ENCODE measurements around the gene RPTOR.

The RPTOR gene

DNA sequence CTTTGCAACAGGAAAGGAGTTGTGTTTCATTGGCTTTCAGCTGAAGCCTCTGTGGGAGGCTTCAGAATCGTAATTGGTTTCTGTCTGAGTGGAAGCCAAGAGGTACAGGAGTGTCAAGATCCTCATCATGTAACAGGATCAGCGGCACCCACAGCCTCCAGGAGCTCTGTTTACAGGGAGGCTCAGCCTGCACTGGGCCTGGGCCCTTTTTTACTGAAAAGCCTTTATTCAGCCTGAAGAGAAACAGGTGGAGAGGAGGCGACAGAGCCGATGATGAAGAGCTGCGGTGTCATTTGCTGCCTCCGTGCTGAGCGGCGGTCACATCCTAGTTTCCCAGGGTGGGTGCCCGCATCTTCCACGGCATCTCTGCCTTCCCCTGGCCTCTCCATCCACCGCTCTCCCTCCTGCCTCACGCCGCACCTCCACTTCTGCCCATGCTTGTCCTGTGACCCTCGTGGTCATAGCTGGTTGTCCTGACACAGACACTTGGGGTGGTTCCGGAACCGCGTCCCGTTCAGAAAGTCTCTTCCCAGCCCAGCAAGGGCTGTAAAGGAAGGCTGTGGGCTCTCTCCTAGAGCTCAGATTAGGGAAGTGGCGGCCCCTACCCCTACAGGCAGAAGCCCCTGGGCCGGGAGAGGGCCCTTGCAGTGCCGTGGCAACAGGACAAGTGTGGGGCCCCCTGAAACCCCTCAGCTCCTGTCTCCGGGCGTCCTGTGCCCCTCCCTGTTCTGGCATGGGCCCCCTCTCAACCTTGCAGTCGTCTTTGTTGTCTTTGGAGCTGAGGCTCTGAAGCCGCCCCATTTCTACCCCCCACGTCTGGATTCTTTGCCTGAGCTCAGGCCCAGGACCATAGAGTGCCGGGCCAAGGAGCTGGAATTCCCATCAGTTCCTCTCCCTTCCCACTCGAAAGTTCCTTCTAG, 393.1 kb downstream of the RPTOR start:
- no peak for TF ChIP-seq ESRRG (CRISPR knock-in tag; IDR thresholded peaks at IDR 0.05)
- ATAC-seq, result no peak

DNA sequence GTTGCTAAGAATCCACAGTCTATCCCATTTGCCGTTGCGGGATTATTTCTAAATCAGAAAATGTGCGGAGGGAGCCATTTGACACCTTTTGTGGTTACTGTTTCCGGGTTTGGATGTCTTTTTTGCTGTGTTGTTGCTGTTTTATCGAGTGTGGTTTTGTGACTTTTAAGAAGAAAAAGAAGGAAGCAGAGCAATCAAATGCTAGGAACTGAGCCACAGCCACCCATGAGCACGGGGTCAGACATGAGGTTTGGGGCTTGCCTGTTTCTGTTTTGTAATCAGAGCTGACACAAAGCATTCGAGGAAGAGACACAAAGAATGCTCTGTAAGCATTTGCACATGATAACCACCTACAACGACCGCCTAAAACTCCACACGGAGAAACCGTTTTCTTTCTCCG, 393.9 kb downstream of the RPTOR start:
- ATAC-seq, result no peak
- TF ChIP-seq OSR1 (CRISPR knock-in tag; IDR thresholded peaks at IDR 0.05), result no peak
- TF ChIP-seq PPARA (CRISPR knock-in tag; IDR thresholded peaks at IDR 0.05; ENCODE audit: borderline replicate concordance), result no peak

DNA sequence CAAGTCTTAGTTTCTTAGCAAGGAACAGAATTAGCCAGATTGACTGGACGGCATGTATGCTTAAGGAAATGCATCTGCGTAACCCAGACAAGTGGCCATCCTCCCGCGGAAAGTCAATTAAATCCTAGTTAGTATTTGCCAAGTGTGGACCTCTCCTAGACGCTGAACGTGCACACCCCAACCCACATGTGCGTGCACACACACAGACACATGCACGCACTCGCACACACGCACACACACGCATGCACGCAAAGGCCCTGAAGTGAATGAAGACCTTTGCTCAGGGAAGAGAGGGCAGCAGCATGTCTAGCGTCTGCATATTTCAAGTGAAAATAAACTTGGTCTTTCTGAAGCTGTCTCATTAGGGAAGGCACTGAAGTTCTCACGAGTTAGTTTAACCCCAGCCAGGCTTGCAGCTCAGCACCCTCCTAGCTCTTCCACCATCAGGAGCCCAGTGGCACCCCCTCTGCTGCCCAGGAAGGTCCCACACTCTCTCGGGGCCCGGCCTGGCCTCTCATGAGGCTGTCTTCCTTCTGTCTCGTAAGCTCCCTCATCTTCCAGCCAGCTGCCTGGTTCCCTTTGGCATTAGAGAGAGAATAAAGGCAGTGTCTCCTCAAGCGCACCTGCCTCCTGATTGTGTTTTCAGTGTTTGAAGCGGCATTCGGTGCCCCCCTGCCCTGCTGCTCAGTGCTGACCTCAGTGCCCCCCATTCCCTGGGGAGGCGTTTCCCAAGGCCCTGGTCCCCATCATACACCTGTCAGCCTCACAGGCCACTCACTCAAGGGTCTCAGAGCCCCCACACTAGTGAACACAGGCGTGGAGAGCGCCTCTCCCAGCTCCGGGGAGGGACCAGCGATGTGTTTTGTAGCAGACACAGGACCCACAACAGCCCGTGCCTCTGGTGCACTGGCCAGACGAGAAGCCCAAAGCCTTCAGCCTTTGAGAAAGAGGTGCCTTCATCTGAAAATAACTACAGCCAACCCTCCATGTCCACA, 394.8 kb downstream of the RPTOR start:
- ATAC-seq, result no peak
- no peak for TF ChIP-seq PPARA (CRISPR knock-in tag; IDR thresholded peaks at IDR 0.05; ENCODE audit: borderline replicate concordance)
- no peak for TF ChIP-seq ZNF565 (CRISPR knock-in tag; conservative IDR thresholded peaks at IDR 0.05; ENCODE audit: low read depth)
- TF ChIP-seq TOX (CRISPR knock-in tag; IDR thresholded peaks at IDR 0.05; ENCODE audit: borderline replicate concordance), result no peak
- TF ChIP-seq, protein P1, sequence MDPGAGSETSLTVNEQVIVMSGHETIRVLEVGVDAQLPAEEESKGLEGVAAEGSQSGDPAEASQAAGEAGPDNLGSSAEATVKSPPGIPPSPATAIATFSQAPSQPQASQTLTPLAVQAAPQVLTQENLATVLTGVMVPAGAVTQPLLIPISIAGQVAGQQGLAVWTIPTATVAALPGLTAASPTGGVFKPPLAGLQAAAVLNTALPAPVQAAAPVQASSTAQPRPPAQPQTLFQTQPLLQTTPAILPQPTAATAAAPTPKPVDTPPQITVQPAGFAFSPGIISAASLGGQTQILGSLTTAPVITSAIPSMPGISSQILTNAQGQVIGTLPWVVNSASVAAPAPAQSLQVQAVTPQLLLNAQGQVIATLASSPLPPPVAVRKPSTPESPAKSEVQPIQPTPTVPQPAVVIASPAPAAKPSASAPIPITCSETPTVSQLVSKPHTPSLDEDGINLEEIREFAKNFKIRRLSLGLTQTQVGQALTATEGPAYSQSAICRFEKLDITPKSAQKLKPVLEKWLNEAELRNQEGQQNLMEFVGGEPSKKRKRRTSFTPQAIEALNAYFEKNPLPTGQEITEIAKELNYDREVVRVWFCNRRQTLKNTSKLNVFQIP (CRISPR knock-in tag; IDR thresholded peaks at IDR 0.05; ENCODE audit: borderline replicate concordance, low read depth), result no peak
- TF ChIP-seq RARB (CRISPR knock-in tag; IDR thresholded peaks at IDR 0.05), result no peak
- TF ChIP-seq, protein P2, sequence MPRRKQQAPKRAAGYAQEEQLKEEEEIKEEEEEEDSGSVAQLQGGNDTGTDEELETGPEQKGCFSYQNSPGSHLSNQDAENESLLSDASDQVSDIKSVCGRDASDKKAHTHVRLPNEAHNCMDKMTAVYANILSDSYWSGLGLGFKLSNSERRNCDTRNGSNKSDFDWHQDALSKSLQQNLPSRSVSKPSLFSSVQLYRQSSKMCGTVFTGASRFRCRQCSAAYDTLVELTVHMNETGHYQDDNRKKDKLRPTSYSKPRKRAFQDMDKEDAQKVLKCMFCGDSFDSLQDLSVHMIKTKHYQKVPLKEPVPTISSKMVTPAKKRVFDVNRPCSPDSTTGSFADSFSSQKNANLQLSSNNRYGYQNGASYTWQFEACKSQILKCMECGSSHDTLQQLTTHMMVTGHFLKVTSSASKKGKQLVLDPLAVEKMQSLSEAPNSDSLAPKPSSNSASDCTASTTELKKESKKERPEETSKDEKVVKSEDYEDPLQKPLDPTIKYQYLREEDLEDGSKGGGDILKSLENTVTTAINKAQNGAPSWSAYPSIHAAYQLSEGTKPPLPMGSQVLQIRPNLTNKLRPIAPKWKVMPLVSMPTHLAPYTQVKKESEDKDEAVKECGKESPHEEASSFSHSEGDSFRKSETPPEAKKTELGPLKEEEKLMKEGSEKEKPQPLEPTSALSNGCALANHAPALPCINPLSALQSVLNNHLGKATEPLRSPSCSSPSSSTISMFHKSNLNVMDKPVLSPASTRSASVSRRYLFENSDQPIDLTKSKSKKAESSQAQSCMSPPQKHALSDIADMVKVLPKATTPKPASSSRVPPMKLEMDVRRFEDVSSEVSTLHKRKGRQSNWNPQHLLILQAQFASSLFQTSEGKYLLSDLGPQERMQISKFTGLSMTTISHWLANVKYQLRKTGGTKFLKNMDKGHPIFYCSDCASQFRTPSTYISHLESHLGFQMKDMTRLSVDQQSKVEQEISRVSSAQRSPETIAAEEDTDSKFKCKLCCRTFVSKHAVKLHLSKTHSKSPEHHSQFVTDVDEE (CRISPR knock-in tag; IDR thresholded peaks at IDR 0.05), result no peak
- TF ChIP-seq, protein P3, sequence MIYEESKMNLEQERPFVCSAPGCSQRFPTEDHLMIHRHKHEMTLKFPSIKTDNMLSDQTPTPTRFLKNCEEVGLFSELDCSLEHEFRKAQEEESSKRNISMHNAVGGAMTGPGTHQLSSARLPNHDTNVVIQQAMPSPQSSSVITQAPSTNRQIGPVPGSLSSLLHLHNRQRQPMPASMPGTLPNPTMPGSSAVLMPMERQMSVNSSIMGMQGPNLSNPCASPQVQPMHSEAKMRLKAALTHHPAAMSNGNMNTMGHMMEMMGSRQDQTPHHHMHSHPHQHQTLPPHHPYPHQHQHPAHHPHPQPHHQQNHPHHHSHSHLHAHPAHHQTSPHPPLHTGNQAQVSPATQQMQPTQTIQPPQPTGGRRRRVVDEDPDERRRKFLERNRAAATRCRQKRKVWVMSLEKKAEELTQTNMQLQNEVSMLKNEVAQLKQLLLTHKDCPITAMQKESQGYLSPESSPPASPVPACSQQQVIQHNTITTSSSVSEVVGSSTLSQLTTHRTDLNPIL (CRISPR knock-in tag; IDR thresholded peaks at IDR 0.05; ENCODE audit: low read depth), result no peak
- TF ChIP-seq ZFP30 (CRISPR knock-in tag; IDR thresholded peaks at IDR 0.05), result no peak
- TF ChIP-seq ZNF8 (CRISPR knock-in tag; IDR thresholded peaks at IDR 0.05), result no peak
- no peak for TF ChIP-seq TCF4 (CRISPR knock-in tag; IDR thresholded peaks at IDR 0.05; ENCODE audit: borderline replicate concordance)
- TF ChIP-seq CSDC2 (CRISPR knock-in tag; IDR thresholded peaks at IDR 0.05), result no peak
- TF ChIP-seq GLIS3 (CRISPR knock-in tag; IDR thresholded peaks at IDR 0.05), result no peak
- no peak for TF ChIP-seq ESRRG (CRISPR knock-in tag; IDR thresholded peaks at IDR 0.05)
- no peak for TF ChIP-seq ISL1 (CRISPR knock-in tag; IDR thresholded peaks at IDR 0.05)

DNA sequence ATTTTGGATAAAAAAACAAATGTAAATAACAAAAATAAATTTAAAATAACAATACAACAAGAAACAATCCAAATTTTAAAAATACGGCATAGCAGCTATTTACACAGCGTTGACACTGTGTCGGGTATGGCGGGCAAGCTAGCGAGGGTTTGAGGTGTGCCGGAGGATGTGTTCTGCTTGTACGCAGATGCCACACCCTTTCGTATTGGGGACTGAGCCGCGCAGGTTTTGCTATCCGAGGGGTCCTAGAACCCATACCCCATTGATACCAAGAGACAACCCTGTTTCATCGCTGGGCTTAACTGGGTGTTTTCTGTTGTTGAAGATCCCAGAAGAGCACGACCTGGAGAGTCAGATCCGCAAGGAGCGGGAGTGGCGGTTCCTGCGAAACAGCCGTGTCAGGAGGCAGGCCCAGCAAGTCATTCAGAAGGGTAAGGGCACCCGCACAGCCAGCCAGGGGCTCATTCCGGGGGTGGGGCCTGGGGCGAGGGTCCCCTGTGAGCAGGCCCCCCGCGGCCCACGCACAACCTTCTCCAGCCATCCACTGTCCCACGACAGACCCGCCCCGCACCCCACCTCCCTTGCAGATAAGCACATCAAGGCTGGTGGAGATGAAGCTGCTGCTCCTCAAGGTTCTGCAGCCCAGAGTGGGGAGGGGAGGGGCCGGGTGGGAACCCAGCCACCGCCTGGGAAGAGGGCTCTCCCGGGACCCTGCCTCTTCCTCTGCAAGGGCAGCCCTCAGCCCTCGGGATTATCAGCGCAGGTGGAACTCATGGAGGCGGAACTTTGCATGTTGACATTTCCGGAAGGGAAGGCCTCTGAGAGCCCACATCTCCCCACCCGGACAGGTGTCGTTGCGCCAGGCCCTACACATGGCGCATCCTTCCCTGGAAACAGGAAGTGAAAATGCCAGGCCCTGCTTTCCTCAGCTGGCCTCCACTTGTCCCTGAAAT, 395.8 kb downstream of the RPTOR start:
- no peak for ATAC-seq
- TF ChIP-seq RARB (CRISPR knock-in tag; IDR thresholded peaks at IDR 0.05) (no peak), CSDC2 (CRISPR knock-in tag; IDR thresholded peaks at IDR 0.05) (no peak), PPARA (CRISPR knock-in tag; IDR thresholded peaks at IDR 0.05; ENCODE audit: borderline replicate concordance) (no peak), TCF4 (CRISPR knock-in tag; IDR thresholded peaks at IDR 0.05; ENCODE audit: borderline replicate concordance) (no peak), ZNF70 (CRISPR knock-in tag; IDR thresholded peaks at IDR 0.05) (no peak), ZFP3 (CRISPR knock-in tag; IDR thresholded peaks at IDR 0.05) (no peak), ESRRG (CRISPR knock-in tag; IDR thresholded peaks at IDR 0.05) (no peak), ZC3H10 (CRISPR knock-in tag; IDR thresholded peaks at IDR 0.05) (no peak)
- TF ChIP-seq, protein P1 (CRISPR knock-in tag; IDR thresholded peaks at IDR 0.05; ENCODE audit: borderline replicate concordance, low read depth), result no peak
- TF ChIP-seq, protein P2 (CRISPR knock-in tag; IDR thresholded peaks at IDR 0.05), result no peak
- TF ChIP-seq, protein P4, sequence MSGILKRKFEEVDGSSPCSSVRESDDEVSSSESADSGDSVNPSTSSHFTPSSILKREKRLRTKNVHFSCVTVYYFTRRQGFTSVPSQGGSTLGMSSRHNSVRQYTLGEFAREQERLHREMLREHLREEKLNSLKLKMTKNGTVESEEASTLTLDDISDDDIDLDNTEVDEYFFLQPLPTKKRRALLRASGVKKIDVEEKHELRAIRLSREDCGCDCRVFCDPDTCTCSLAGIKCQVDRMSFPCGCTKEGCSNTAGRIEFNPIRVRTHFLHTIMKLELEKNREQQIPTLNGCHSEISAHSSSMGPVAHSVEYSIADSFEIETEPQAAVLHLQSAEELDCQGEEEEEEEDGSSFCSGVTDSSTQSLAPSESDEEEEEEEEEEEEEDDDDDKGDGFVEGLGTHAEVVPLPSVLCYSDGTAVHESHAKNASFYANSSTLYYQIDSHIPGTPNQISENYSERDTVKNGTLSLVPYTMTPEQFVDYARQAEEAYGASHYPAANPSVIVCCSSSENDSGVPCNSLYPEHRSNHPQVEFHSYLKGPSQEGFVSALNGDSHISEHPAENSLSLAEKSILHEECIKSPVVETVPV (CRISPR knock-in tag; IDR thresholded peaks at IDR 0.05), result no peak

All from SK-N-SH treated with all-trans-retinoic acid at 6 μM for 48 hours (cell line).